Hepatocyte (in vitro differentiated cells): ENCODE data around the gene BTN2A1. TPM values are rescaled to one million over a fixed set of nuclear protein-coding genes. Genes with fewer than 3 reads are reported as not detected.

Experiments
- DNase-seq: peaks from one replicate; pipeline ENCODE4 v3.0.0-alpha.2; 2016; ENCODE audit warnings: low spot score
- H2AFZ ChIP-seq: fragments of 200-600 bp; sonication (generic); 2 replicates; pipeline ENCODE4 v1.6.0; 2016; ENCODE audit warnings: antibody characterized with exemption, mild to moderate bottlenecking
- H3K27ac ChIP-seq: fragments of 200-600 bp; sonication (generic); 2 replicates; pipeline ENCODE4 v1.5.1; 2016; ENCODE audit warnings: mild to moderate bottlenecking
- H3K27me3 ChIP-seq: fragments of 200-600 bp; sonication (generic); 2 replicates; pipeline ENCODE4 v1.6.1; 2016
- H3K36me3 ChIP-seq: fragments of 200-600 bp; sonication (generic); replicated peaks from 2 replicates; pipeline ENCODE4 v1.5.1; 2016; ENCODE audit warnings: low read depth; ENCODE audit not compliant: insufficient read depth
- H3K4me1 ChIP-seq: fragments of 200-600 bp; sonication (generic); 2 replicates; pipeline ENCODE4 v1.5.1; 2016; ENCODE audit warnings: mild to moderate bottlenecking, moderate library complexity; ENCODE audit not compliant: insufficient read depth
- H3K4me2 ChIP-seq: fragments of 200-600 bp; sonication (generic); 2 replicates; pipeline ENCODE4 v1.6.0; 2016
- H3K4me3 ChIP-seq: fragments of 200-600 bp; sonication (generic); 2 replicates; pipeline ENCODE4 v1.5.1; 2016; ENCODE audit warnings: mild to moderate bottlenecking
- H3K79me2 ChIP-seq: fragments of 200-600 bp; sonication (generic); 2 replicates; pipeline ENCODE4 v1.6.0; 2017; ENCODE audit warnings: mild to moderate bottlenecking
- H3K9me2 ChIP-seq: fragments of 200-600 bp; sonication (generic); replicated peaks from 2 replicates; pipeline ENCODE4 v1.6.0; 2017; ENCODE audit warnings: mild to moderate bottlenecking; ENCODE audit not compliant: insufficient read depth
- H3K9me3 ChIP-seq: fragments of 200-600 bp; sonication (generic); 2 replicates; pipeline ENCODE4 v1.5.1; 2016; ENCODE audit warnings: low read depth, mild to moderate bottlenecking
- H4K20me1 ChIP-seq: fragments of 200-600 bp; sonication (generic); 2 replicates; pipeline ENCODE4 v1.6.0; 2016; ENCODE audit warnings: mild to moderate bottlenecking; ENCODE audit not compliant: insufficient read depth, poor library complexity, severe bottlenecking
- CTCF ChIP-seq: fragments of 200-600 bp; sonication (generic); IDR thresholded peaks from 2 replicates; pipeline ENCODE4 v1.5.1; 2016; ENCODE audit warnings: antibody characterized with exemption, mild to moderate bottlenecking; ENCODE audit not compliant: poor library complexity
- EZH2 ChIP-seq: fragments of 200-600 bp; sonication (generic); IDR thresholded peaks from 2 replicates; pipeline ENCODE4 v1.6.1; 2016; ENCODE audit warnings: antibody characterized with exemption, mild to moderate bottlenecking, borderline replicate concordance
- EZH2phosphoT487 ChIP-seq: fragments of 200-600 bp; sonication (generic); IDR thresholded peaks from one replicate; pipeline ENCODE4 v1.6.1; 2018; ENCODE audit warnings: antibody characterized with exemption, mild to moderate bottlenecking, low read depth, moderate library complexity; ENCODE audit not compliant: unreplicated experiment, severe bottlenecking
- WGBS: methylation state at CpG from one replicate; pipeline ENCODE4 v1.1.6; 2016; ENCODE audit warnings: low lambda C conversion rate; ENCODE audit errors: missing lambda C conversion rate; 5-methylcytosine and 5-hydroxymethylcytosine counted together
- polyA plus RNA-seq: library from polyadenylated mRNA; unstranded; fragments of >200 nt; fragmentation: Nextera tagmentation; extraction: Ambion mirVana; gene quantifications from 2 replicates; pipeline ENCODE4 v1.2.1, GENCODE V29; 2016
- total RNA-seq: library from RNA; depleted of rRNA; stranded (reverse); fragments of >200 nt; gene quantifications from 2 replicates; pipeline ENCODE4 v1.2.3, GENCODE V29; 2014

Gene BTN2A1
- total and polyA plus RNA-seq, 2 experiments from 2014 or later = 14.9 to 21.4 TPM

DNA sequence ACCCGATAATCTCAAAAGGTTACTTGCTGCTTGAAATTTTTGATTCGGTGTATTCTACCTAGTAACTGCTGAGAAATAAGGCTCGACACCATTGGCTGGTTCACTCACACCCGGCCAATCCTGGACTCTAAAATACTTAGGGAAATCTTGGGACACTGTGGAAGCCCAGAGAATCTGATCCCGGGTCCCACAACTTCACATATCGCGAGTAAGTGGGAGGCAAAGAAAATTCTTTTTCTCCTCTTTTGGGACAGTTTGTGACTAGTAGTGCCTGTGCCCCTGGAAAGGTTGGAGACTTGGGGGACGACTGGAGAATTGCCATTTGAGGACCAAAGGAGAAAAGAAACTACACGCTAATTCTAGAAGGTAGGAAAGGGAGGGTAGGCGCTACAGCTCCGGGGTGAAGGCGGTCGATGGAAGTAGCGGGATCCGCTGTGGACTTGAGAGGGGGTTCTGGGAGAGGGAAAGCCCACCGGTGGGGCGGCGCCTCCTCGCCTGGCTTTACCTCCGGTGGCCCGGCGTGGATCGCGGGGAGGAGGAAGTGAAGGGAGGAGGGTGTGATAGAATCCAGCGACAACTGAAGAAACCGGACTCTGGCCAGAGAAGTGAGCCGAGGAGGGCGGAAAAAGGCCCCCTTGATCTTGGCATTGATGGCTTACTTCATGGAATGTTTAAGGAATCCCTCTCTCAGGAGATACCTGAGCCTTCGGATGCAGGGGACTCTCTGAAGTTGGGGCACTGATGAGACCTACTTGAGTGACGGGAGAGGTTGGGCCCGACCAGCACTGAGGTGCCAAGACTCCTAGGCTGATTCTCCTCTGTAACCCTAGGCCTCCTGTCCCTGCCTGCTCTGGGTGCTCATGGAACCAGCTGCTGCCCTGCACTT is 36.3 kb upstream of the BTN2A1 start:
- H3K79me2 ChIP-seq = peaks cover 15% of the 10 kb centered on the region
- H3K27me3 ChIP-seq = no peaks in the 10 kb centered on the region
- peak overlapping the region; percentile 67 for H3K4me2 ChIP-seq
- TF ChIP-seq EZH2 (no peak), CTCF (no peak), EZH2phosphoT487 (no peak)
- H2AFZ ChIP-seq = peak overlapping the region; percentile 65
- peak; percentile 92 for DNase-seq
- H3K36me3 ChIP-seq = no peaks in the 10 kb centered on the region
- peaks cover 6% of the 10 kb centered on the region for H3K4me1 ChIP-seq
- H3K4me3 ChIP-seq = peak overlapping the region; percentile 45
- no peaks in the 10 kb centered on the region for H3K9me2 ChIP-seq
- WGBS = 1% methylated on average over 31 of the region's 31 CpGs
- H3K9me3 ChIP-seq = no peaks in the 10 kb centered on the region
- H4K20me1 ChIP-seq = no peaks in the 10 kb centered on the region
- peak overlapping the region; percentile 82 for H3K27ac ChIP-seq

- Histone ChIP-seq H3K36me3 (no peaks in the 10 kb centered on the region), H2AFZ (no peak overlapping the region), H3K4me2 (peak overlapping the region; percentile 64), H4K20me1 (no peaks in the 10 kb centered on the region), H3K4me3 (peak overlapping the region; percentile 45), H3K27me3 (no peaks in the 10 kb centered on the region), H3K4me1 (peaks cover 6% of the 10 kb centered on the region), H3K9me3 (no peaks in the 10 kb centered on the region), H3K9me2 (no peaks in the 10 kb centered on the region), H3K27ac (no peak overlapping the region), H3K79me2 (peaks cover 15% of the 10 kb centered on the region)
- DNase-seq = no peak
- TF ChIP-seq EZH2phosphoT487 (no peak), CTCF (no peak), EZH2 (no peak)
- WGBS = 89% methylated on average over 3 of the region's 3 CpGs
Observed at GRCh38 chr6:26422329-26422728, 35.4 kb upstream of the BTN2A1 start.

DNA sequence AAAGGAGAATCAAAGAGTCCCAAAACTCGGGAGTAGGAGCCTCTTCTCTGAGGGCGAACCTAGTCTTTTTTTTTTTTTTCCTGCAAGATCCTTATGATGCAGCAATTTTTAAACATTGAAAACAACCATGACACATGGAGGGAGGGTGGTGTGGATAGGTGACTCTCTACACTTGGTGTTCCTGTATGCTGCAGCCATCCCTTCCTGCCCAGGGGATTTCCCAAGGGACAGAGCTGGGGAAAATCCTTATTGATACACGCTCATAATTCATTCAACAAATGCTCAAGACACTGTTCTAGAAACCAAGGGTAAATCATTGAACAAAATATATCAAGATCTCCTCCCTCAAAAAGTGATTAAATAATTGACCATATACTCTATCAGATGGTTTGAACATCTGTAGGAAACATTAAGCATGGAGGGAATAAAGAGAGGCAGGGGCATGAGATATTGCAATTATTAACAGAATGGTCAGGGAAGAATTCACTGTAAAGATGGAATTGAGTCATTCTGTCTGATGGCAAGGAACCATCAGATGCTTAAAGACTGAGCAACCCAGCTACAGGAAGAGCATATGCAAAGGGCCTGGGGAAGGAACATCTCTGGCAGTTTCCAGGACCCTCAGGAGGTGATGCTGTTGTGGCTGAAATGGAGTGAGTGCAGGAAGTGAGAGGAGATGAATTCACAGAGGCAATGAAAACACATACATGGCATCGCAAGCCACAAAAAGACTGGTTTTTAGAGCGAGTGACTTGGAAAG is 30.9 kb upstream of the BTN2A1 start:
- WGBS = 96% methylated on average over 5 of the region's 5 CpGs
- no peak overlapping the region for H3K4me2 ChIP-seq
- no peak overlapping the region for H3K27ac ChIP-seq
- H3K9me2 ChIP-seq = no peaks in the 10 kb centered on the region
- no peaks in the 10 kb centered on the region for H3K36me3 ChIP-seq
- no peak overlapping the region for H3K4me3 ChIP-seq
- no peaks in the 10 kb centered on the region for H3K27me3 ChIP-seq
- DNase-seq = no peak
- TF ChIP-seq EZH2phosphoT487 (no peak), EZH2 (no peak), CTCF (no peak)
- H3K4me1 ChIP-seq = peaks cover 6% of the 10 kb centered on the region
- H2AFZ ChIP-seq = no peak overlapping the region
- H3K79me2 ChIP-seq = peaks cover 15% of the 10 kb centered on the region
- no peaks in the 10 kb centered on the region for H3K9me3 ChIP-seq
- H4K20me1 ChIP-seq = no peaks in the 10 kb centered on the region
